HG03196 (cell line): ENCODE data around the gene UBE2G1.
"Not testable (repeated sequence)": the region's sequence is repeated elsewhere in the genome, so short reads cannot be mapped to it uniquely, and the experiment has no call there.

ENCODE experiments used
- ATAC-seq: cut with Tn5 transposase; IDR thresholded peaks from one replicate; pipeline ENCODE4 v1.9.1; 2021; ENCODE audit not compliant: unreplicated experiment

Gene UBE2G1

DNA sequence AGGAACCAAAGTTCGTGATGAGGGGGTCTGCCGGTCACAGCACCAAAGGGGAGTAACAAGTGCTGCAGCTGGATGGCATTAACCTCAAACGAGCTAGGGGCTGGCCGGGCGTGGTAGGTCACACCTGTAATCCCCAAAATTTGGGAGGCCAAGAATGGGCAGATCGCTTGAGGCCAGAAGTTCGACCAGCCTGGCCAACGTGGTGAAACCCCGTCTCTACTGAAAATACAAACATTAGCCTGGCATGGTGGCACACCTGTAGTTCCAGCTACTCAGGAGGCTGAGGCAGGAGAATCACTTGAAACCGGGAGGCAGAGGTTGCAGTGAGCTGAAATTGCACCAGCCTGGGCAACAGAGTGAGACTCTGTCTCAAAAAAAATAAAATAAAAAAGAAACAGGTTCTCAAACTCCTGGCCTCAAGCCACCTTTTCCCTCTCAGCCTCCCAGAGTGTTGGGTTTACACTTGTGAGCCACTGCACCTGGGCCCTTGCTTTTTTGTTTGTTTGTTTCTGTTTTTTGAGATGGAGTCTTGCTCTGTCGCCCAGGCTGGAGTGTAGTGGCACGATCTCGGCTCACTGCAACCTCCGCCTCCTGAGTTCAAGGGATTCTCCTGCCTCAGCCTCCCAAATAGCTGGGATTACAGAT is 9.4 kb upstream of the UBE2G1 start:
- ATAC-seq, result peak; percentile 2

DNA sequence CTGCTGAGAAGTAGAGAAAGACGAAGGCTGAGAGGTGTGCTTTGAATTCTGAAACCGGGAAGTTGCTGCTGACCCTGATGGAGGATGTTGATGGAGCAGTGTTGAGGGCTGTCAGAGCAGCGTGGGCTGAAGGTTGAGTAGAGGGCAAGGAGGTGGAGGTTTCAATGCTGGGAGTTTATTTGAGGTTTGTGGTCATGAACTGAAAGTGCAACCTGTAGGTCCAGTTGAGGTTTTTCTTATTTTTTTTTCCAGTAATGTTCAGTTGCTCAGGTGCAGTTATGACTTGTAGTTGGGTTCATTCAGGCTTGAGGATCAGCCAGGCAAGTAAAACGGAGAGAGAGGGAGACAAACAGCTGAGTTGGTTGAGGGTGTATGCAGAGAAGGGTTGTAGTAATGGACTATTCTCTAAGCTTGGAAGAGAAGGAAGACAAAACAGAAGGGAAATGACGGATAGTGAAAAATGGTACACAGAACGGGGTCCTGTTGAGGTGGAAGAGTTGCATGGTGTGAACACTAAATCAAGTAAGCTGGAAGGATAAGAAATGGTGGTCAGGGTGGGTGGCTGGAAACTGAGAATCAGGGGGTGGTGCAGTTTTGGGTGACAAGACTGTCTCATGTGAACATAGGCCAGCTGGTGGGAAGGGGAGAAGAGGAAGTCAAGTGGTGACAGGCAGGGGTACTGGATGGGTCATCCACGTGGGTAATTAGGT is 8.7 kb upstream of the UBE2G1 start:
- ATAC-seq, result peak; percentile 66

DNA sequence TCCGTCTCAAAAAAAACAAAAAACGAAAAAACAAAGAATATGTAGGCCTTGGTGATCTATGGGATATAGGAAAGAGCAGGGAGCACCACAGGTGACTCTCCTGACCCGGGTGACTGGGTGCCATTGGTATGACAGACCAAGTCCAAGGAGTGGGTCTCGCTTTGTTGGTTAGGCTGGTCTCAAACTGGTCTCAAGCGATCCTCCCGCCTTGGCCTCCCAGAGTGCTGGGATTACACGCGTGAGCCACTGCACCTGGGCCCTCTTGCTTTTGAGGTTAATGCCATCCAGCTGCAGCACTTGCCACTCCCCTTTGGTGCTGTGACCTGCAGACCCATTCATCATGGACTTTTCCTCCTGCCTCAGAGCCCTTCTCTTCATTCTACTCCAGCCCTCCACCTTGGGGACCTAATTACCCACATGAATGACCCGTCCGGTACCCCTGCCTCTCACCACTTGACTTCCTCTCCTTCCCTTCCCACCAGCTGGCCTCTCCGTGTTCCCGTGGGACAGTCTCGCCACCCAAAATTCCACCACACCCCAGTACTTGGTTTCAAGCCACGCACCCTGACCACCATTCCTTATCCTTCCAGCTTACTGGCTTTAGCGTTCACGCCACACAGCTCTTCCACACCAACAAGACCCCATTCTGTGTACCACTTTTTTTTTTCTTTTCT is 3.2 kb upstream of the UBE2G1 start:
- no peak for ATAC-seq

DNA sequence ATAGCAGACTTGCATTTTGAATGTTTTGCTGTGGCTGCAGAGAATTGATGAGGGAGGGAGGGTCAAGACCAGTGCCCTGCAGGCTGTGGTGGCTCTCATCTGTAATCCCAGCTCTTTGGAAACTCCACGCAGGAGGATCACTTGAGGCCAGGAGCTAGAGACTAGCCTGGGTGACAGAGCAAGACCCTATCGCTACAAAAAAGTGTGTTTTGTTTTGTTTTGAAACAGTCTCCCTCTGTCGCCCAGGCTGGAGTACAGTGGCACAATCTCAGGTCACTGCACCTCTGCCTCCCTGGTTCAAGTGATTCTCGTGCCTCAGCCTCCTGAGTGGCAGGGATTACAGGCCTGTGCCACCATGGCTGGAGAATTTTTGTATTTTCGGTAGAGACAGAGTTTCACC is 1.9 kb upstream of the UBE2G1 start:
- ATAC-seq, result no peak

DNA sequence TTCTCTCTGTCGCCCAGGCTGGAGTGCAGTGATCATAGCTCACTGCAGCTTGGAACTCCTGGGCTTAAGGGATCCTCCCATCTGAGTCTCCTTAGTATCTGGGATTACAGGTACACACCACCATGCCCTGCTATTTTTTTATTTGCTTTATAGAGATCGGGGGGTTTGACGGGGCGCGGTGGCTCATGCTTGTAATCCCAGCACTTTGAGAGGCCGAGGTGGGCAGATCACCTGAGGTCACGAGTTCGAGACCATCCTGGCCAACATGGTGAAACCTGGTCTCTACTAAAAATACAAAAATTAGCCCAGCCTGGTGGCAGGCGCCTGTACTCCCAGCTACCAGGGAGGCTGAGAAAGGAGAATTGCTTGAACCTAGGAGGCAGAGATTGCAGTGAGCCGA is 702 bp upstream of the UBE2G1 start:
- not testable (repeated sequence) for ATAC-seq

DNA sequence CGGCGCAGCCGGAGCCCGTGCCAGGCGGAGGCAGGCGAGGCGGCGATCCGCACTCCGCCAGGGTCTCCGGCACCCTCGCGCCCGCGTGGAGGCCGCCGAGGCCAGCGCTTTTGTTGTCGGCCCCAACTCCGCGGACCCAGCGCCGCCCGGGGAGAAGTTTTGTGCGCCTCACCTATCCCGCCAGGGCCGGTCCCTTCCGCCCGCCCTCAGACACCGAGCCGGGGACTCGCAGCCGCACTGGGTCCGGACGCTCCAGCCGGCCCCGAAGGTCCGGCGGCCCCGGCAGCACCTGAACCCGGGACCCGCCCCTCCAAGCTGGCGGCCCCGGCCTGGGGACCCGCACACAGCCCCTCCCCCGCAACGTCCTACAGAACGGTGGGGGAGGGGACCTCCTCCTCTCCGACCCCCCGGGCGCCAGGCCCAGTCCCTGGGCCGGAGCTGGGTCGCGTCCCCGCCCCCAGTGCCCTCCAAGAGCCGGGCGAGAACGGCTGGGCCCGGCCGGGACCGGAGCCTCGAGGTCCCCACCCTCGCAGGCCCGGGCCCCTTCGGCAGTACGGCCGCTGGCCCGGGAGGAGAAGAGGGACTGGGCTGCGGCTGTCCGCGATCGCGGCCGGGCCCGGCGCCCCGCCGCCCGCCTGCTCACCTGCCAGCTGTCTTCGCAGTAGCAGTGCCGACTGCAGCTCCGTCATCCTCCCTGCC is 698 bp downstream of the UBE2G1 start:
- peak; percentile 22 for ATAC-seq

DNA sequence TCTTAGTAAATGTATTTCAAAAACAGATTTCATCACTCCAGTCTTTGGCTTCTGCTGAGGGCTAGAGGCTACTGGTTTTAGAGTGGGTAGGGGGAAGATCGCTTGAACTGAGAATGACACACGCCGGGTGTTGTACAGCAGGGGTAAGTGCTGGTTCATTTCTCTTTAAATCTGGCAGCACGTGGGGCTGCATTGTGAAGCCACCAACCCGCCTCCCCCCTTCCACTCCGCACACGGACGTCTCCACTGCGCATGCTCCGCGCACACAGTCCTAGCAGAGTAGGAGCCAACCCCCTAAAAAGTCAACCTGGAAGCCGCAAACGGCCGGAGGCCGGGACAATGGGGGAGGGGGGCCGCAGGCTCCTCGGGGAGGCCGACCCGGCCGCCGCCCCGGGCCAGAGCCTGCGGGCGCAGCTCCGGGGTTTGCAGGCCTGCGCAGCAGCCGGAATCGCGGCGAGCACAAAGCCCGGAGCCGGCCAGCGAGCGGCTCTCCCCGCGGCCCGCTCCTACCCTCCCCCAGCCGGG is 1.3 kb downstream of the UBE2G1 start:
- ATAC-seq, result peak; percentile 41

DNA sequence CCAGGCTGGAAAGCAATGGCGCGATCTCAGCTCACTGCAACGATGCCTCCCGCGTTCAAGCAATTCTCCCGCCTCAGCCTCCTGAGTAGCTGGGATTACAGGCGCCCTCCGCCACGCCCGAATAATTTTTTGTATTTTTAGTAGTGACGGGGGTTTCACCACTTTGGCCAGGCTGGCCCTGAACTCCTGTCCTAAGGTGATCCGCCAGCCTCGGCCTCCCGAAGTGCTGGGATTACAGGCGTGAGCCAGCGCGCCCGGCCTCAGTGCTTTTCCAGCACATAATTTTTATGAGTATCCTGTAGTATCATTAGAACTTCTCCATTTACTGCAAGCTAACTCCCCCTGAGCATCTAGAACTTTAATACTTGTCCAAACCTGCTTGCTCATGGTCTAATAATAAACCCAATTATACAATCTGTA is 1.8 kb downstream of the UBE2G1 start:
- ATAC-seq, result no peak

DNA sequence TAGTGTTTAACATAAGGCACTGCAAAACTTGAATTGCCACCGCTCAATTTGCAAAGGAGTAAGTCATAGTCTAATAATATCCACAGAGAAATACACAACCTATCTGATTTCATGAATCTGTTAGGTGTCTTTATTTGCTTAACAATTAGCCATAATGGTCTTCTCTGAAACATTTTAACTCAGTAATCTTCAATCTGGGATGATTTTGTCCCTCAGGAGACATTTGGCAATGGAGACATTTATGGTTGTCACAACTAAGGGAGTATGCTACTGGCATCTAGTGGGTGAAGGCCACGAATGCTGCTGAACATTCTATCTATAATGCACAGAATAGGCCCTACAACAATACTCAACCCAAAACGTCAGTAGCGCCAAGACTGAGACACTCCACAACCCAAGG is 4.3 kb downstream of the UBE2G1 start:
- ATAC-seq, result no peak

DNA sequence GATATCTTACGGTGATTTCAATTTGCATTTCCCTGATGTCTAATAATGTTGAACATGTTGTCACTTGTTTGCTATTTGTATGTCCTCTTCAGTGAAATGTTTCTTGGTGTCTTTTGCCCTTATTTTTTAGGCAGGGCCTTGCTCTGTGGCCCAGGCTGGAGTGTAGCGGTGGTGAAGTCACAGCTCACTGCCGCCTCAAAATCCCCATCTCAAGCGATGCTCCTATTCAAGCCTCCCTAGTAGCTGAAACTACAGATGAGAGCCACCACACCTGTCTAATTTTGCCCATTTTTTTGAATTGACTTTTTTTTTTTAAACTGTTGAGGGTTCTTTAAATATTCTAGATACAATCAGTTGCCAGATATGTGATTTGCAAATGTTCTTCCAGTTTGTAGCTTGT is 8.3 kb downstream of the UBE2G1 start:
- no peak for ATAC-seq

DNA sequence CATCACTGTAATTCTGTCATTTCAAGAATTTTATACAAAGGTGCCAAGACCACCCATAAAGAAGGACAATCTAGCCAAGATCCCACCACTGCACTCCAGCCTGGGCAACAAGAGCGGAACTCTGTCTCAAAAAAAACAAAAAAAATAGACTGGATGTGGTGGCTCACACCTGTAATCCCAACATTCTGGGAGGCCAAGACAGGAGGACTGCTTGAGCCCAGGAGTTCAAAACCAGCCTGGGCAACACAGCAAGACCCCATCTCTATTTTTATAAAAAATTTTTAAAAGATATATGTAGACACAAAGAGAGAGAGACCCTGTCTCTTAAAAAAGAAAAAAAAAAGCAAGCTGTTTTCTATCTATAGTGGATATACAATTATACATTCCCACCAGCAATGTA is 8.8 kb downstream of the UBE2G1 start:
- ATAC-seq, result no peak

DNA sequence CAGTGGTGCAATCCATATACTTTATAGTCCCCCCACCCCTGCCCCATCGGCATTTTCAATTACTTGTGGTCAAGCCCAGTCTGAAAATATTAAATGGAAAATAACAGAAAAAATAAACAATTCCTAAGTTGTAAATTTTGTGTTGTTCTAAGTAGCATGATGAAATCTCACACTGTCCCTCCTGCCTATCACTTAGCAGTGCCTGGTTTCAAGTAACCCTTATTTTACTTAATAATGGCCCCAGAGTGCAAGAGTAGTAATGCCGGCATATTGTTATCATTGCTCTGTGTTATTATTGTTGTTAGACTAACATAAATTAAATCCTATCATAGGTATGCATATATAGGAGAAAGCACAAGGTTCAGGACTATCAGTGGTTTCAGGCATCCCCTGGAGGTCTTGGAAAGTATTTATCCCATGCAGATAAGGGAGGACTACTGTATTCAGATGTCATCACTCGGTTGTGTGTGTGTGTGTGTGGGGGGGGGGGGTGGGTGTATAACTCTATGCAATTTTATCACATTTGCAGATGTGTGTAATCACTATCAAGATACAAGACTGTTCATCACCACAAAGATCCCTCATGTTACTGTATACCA is 9.3 kb downstream of the UBE2G1 start:
- ATAC-seq, result no peak

DNA sequence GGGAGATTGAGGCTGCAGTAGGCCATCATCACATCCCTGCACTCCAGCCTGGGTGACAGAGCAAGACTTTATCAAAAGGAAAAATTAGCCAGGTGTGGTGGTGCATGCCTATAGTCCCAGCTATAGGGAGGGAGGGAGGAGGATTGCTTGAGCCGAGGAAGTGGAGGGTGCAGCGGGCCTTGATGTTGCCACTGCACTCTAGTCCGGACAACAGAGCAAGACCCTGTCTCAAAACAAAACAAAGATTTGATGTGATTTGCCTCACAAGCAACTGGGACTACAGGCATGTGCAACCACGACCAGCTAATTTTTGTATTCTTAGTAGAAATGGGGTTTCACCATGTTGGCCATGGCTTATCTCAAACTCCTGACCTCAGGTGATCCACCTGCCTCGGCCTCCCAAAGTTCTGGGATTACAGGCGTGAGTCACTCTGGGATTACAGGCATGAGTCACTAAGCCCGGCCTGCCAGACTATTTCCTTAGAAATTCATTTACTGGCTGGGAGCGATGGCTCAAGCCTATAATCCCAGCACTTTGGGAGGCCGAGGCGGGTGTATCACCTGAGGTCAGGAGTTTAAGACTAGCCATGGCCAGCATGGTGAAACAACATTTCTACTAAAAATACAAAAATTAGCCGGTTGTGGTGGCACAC is 11.5 kb downstream of the UBE2G1 start:
- no peak for ATAC-seq

DNA sequence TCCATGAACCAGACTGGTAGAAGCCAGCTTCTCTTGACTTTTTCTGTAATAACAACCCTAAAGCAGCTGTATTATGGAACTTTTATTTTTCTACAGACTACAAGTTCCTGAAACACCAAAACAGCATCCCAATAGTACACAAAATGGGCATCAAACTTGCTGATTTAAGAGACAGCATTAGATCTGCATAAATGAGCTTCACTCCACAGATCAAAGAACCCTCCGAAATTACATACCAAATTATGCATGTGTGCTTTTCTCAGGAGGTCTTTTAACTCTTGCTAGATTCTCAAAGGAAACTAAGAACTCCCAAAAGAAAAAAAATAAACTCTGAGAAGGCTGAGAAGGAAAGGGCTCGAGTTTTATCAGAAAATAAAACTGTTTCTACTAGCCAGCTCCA is 12.3 kb downstream of the UBE2G1 start:
- no peak for ATAC-seq

DNA sequence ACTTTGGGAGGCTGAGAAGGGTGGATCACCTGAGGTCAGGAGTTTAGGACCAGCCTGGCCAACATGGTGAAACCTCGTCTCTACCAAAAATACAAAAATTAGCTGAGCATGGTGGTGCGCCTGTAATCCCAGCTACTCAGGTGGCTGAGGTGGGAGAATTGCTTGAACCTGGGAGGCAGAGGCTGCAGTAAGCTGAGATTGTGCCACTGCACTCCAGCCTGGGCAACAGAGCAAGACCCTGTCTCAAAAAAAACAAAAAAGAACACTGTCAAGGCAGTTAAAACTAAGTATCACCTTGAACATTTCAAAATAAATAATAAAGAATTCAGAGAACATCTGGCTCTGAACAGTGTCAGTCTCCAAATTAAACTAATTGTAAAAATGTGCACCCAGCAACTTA is 16.3 kb downstream of the UBE2G1 start:
- ATAC-seq, result not testable (repeated sequence)

DNA sequence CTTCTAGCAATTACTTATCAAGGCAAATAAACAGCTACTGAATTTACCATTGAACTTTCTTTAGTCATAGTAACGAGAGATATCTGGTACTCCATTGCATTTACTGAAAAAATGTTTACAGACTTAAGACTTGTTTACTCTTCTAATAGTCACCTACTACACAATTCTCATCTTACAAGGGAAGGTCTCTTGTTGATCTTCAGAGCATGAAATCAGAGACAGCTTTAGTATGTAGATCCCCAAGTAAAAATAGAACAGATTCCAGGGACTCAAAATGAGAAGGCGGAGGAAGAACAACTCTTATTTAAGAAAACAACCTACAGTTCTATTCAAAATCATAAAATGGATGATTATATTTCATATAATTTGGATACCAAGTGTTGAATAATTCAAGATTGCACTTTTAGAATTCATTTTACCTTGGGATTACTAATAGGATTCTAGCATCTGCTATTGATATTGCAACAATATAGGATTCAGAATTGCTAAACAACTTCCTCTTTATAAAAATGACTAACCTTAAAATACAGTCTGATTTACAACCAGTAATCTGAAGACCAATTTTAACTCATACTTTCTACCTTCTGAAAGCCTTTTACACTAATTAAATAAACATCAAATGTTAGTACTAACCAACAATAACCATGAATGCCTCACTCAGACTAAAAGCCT is 20.8 kb downstream of the UBE2G1 start:
- ATAC-seq, result no peak

DNA sequence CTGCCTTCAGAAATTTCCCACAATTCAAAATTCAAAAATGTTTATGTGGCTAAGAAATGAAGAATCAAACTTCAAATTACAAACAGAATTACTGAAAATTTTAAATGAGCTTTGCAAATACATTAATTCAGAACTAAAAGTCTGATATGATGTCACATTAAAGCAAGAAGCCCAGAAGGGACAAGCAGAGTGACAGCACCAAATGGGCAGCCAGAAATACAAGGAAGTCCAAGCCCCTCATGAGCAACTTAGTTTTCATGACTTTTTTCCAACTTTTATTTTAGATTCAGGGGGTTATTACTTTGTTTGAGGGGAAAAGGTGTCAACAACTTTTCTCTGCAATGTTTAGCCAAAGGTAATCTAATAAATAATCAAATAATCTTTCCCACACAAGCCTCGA is 21.5 kb downstream of the UBE2G1 start:
- ATAC-seq, result no peak

DNA sequence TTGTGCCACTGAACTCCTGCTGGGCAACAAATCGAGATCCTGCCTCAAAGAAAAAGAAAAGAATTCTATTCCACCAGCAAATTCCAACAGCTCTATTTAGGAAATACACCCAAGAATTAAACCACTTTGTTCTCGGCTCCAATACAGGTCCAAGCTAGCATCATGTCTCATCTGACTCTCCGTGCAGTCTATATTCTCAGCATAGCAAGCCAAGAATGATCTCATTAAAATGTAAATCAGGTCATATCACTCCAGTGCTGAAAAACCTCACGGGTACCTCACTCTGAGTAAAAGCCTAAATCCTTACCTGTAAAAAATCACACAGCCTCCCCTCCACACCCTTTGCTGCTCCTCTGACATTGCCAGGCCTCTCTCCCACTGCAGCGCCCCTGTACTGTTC is 23.9 kb downstream of the UBE2G1 start:
- no peak for ATAC-seq

DNA sequence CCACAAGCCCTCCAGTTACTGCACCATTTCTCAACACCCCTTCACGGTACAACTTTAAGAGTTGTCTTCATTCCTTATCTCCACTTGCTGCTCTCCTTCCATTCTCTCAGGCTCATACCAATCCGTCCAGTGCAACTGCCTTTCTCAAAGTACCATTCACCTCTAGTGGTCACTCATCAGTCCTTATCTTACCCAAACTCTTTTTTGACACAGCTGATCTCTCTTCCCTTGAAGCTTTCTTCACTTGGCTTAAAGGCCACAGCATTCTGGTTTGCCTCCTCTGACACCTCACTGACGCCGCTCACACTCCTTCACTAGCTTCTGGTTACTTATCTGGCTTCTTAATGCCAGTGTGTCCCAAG is 24.9 kb downstream of the UBE2G1 start:
- ATAC-seq, result no peak
